HCT116 (cell line): ENCODE data around the gene MYBL2. TPM values are rescaled to one million over a fixed set of nuclear protein-coding genes. Genes with fewer than 3 reads are reported as not detected.

Experiments
- ATAC-seq: fragments of 200-7000 bp; cut with Tn5 transposase; 2 replicates; pipeline ENCODE4 v1.9.1; 2020; ENCODE audit warnings: mild to moderate bottlenecking, moderate library complexity
- BruUV-seq: library from RNA; stranded (reverse); fragments of 400-500 nt; replicated peaks from 2 replicates; lab custom pipeline; 2021; lab: Mats Ljungman, UMichigan
- CTCF ChIA-PET: fragments of 300-600 bp; sonication (Branson Sonifier 250); formaldehyde crosslinking; loops from one replicate; lab custom pipeline; 2021; ENCODE audit warnings: antibody characterized with exemption; lab: Charles Lee
- POLR2A ChIA-PET: fragments of 300-600, 350-600 bp; sonication (Branson Sonifier 250); formaldehyde crosslinking; loops from one replicate; lab custom pipeline; 2021; ENCODE audit warnings: antibody characterized with exemption; lab: Charles Lee
- RAD21 ChIA-PET, 2 experiments: fragments of 300-600 bp; sonication (Branson Sonifier 250); formaldehyde crosslinking; loops; one replicate each; lab custom pipeline; 2023; ENCODE audit warnings: low total read pairs in 2 of 2; ENCODE audit not compliant: uncharacterized antibody in 2 of 2, unreplicated experiment in 2 of 2, low non-redundant PET in 1 of 2; lab: Charles Lee
- DNase-seq: peaks from one replicate; pipeline ENCODE4 v3.0.0-alpha.2; 2010; ENCODE audit warnings: low read depth, low spot score
- H2AFZ ChIP-seq: fragments of 200-600 bp; shearing (Covaris generic), sonication (generic); 2 replicates; pipeline ENCODE4 v1.6.1; 2017; ENCODE audit warnings: low read depth, mixed run types, mixed read lengths, antibody characterized with exemption, low read length; ENCODE audit not compliant: poor library complexity, severe bottlenecking
- H3K27ac ChIP-seq: 2 replicates; pipeline ENCODE4 v1.5.1; 2012; ENCODE audit warnings: low read depth, low read length
- H3K27me3 ChIP-seq: fragments of 200-600 bp; sonication (generic); 2 replicates; pipeline ENCODE4 v1.6.1; 2016; ENCODE audit warnings: mixed run types, low read length, mixed read lengths; ENCODE audit not compliant: insufficient read depth
- H3K36me3 ChIP-seq, 2 experiments: fragments of 200-500 bp in 1 of 2; fragments of 200-600 bp in 1 of 2; sonication (Bioruptor generic) in 1 of 2; sonication (generic) in 1 of 2; 2 replicates each; pipeline versions ENCODE4 v1.5.1 to v1.6.1; 2014 to 2016; ENCODE audit warnings: low read length in 2 of 2, inconsistent platforms in 1 of 2, mixed read lengths in 1 of 2, mixed run types in 1 of 2; ENCODE audit not compliant: insufficient read depth in 2 of 2, control insufficient read depth in 1 of 2
- H3K4me1 ChIP-seq, 2 experiments: fragments of 200-600 bp in 1 of 2; sonication (generic) in 1 of 2; 2 replicates each; pipeline versions ENCODE4 v1.5.1 to v1.6.1; 2012 to 2017; ENCODE audit warnings: low read length in 2 of 2, inconsistent platforms in 1 of 2, mild to moderate bottlenecking in 1 of 2, mixed read lengths in 1 of 2, mixed run types in 1 of 2, moderate library complexity in 1 of 2; ENCODE audit not compliant: insufficient read depth in 2 of 2, control insufficient read depth in 1 of 2
- H3K4me2 ChIP-seq: fragments of 200-600 bp; sonication (generic); 2 replicates; pipeline ENCODE4 v1.6.1; 2017; ENCODE audit warnings: mixed run types, low read length, mixed read lengths
- H3K4me3 ChIP-seq, 2 experiments: fragments of 200-600 bp in 1 of 2; sonication (generic) in 1 of 2; replicated peaks in 1 of 2; 2 replicates each; pipeline ENCODE4 v1.5.1; 2011 to 2016; ENCODE audit warnings: low read length in 2 of 2, control low read depth in 1 of 2, low read depth in 1 of 2, mild to moderate bottlenecking in 1 of 2, mixed read lengths in 1 of 2, mixed run types in 1 of 2
- H3K79me2 ChIP-seq: fragments of 200-600 bp; sonication (generic); 2 replicates; pipeline ENCODE4 v1.6.1; 2017; ENCODE audit warnings: mild to moderate bottlenecking, mixed run types, low read length, moderate library complexity, mixed read lengths; ENCODE audit not compliant: insufficient read depth
- H3K9ac ChIP-seq: fragments of 200-600 bp; sonication (generic); 2 replicates; pipeline ENCODE4 v1.6.1; 2016; ENCODE audit warnings: low read length, mixed read lengths
- H3K9me2 ChIP-seq: fragments of 200-600 bp; sonication (generic), shearing (Covaris generic); 2 replicates; pipeline ENCODE4 v1.6.1; 2017; ENCODE audit warnings: mixed run types, mild to moderate bottlenecking, moderate library complexity; ENCODE audit not compliant: insufficient read depth
- H3K9me3 ChIP-seq, 2 experiments: fragments of 200-500 bp in 1 of 2; fragments of 200-600 bp in 1 of 2; sonication (Bioruptor generic) in 1 of 2; sonication (generic) in 1 of 2; 2 replicates each; pipeline ENCODE4 v1.6.1; 2014 to 2017; ENCODE audit warnings: low read length in 2 of 2, mixed read lengths in 2 of 2, inconsistent platforms in 1 of 2, low read depth in 1 of 2, mild to moderate bottlenecking in 1 of 2, mixed run types in 1 of 2, moderate library complexity in 1 of 2; ENCODE audit not compliant: control insufficient read depth in 1 of 2, insufficient read depth in 1 of 2
- H4K20me1 ChIP-seq: fragments of 200-600 bp; sonication (generic), shearing (Covaris generic); 2 replicates; pipeline ENCODE4 v1.6.1; 2017; ENCODE audit warnings: mixed run types, mild to moderate bottlenecking, moderate library complexity; ENCODE audit not compliant: insufficient read depth
- CEBPB ChIP-seq: IDR thresholded peaks from 2 replicates; pipeline ENCODE4 v1.6.1; 2012; ENCODE audit warnings: low read depth
- EGR1 ChIP-seq: IDR thresholded peaks from 2 replicates; pipeline ENCODE4 v1.6.1; 2012; ENCODE audit warnings: low read depth
- ELF1 ChIP-seq: IDR thresholded peaks from 2 replicates; pipeline ENCODE4 v1.6.1; 2012; ENCODE audit warnings: low read depth, borderline replicate concordance
- EZH2 ChIP-seq: fragments of 200-600 bp; sonication (generic); IDR thresholded peaks from 2 replicates; pipeline ENCODE4 v1.6.1; 2017; ENCODE audit warnings: antibody characterized with exemption, mixed run types
- EZH2phosphoT487 ChIP-seq: fragments of 200-600 bp; IDR thresholded peaks from 2 replicates; pipeline ENCODE4 v1.6.1; 2018; ENCODE audit warnings: antibody characterized with exemption, borderline replicate concordance
- FOSL1 ChIP-seq: IDR thresholded peaks from 2 replicates; pipeline ENCODE4 v1.6.1; 2012; ENCODE audit warnings: low read depth
- JUND ChIP-seq: IDR thresholded peaks from 2 replicates; pipeline ENCODE4 v1.6.1; 2012
- POLR2A ChIP-seq: IDR thresholded peaks from 2 replicates; pipeline ENCODE4 v1.7.0; 2011; ENCODE audit warnings: borderline replicate concordance; ENCODE audit not compliant: insufficient read depth, insufficient read length; ENCODE audit errors: extremely low read depth
- POLR2AphosphoS5 ChIP-seq: IDR thresholded peaks from 2 replicates; pipeline ENCODE4 v1.6.1; 2011; ENCODE audit warnings: mild to moderate bottlenecking, low read depth, low read length, moderate library complexity
- RAD21 ChIP-seq: IDR thresholded peaks from 2 replicates; pipeline ENCODE4 v1.6.1; 2012; ENCODE audit warnings: low read depth, mild to moderate bottlenecking
- REST ChIP-seq: IDR thresholded peaks from 2 replicates; pipeline ENCODE4 v1.6.1; 2012; ENCODE audit warnings: low read depth
- SP1 ChIP-seq: IDR thresholded peaks from 2 replicates; pipeline ENCODE4 v1.6.1; 2012; ENCODE audit warnings: low read depth
- SRF ChIP-seq: IDR thresholded peaks from 2 replicates; pipeline ENCODE4 v1.6.1; 2012; ENCODE audit warnings: low read depth
- YY1 ChIP-seq: IDR thresholded peaks from 2 replicates; pipeline ENCODE4 v1.6.1; 2011; ENCODE audit warnings: low read length, low read depth, moderate library complexity, mild to moderate bottlenecking; ENCODE audit not compliant: insufficient replicate concordance; ENCODE audit errors: extremely low read depth
- ZFX ChIP-seq: fragments of 450-650 bp; IDR thresholded peaks from 2 replicates; pipeline ENCODE4 v1.6.1; 2017
- intact Hi-C: fragments of 100-400 bp; cut with micrococcal nuclease; formaldehyde crosslinking; loops from 2 replicates; pipeline ENCODE4 v1.10.0; 2022
- total RNA-seq: library from RNA; stranded (reverse); gene quantifications from one replicate; pipeline ENCODE4 v1.2.1, GENCODE V29; 2021; ENCODE audit not compliant: unreplicated experiment
- TF ChIP-seq, protein P1 (sequence below): IDR thresholded peaks from 2 replicates; pipeline ENCODE4 v1.6.1; 2012

MYBL2 gene
- total RNA-seq, 1 experiment from 2014 or later: 92.1 TPM

DNA sequence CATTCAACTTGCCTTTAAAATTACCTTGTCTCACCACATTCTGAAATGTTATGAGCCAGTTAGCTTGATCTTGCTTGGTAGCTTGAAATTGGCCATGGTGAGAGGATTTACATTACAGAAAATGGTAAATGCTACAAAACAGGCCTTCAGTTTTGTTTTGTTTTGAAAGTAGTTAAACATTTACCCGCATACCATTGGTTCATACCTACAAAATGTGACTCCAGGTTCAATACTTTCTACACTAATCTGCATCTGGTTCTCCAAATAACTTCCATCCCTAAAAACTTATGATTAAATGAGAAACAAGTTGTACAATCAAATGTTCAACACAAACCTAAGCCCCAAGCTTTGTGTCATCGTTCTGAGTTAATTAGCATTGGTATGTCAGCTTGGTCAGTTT lies 30.5 kb upstream of the MYBL2 start:
- DNase-seq (no peak), ATAC-seq (no peak)
- Histone ChIP-seq H3K4me1 (no peaks in the 10 kb centered on the region), H3K9me2 (no peaks in the 10 kb centered on the region), H4K20me1 (no peaks in the 10 kb centered on the region), H2AFZ (no peak overlapping the region), H3K27ac (no peak overlapping the region), H3K79me2 (no peaks in the 10 kb centered on the region), H3K36me3 (peaks cover 12 to 16% of the 10 kb centered on the region in 2 experiments; a peak in 3 of 4 replicates), H3K9me3 (no peaks in the 10 kb centered on the region), H3K4me3 (no peak overlapping the region), H3K4me2 (no peak overlapping the region), H3K9ac (no peak overlapping the region), H3K27me3 (no peaks in the 10 kb centered on the region)
- intact Hi-C loops: no loop called here
- RAD21 ChIA-PET: no interaction called here
- TF ChIP-seq SP1: no peak
- no peak for TF ChIP-seq EZH2
- no peak for TF ChIP-seq YY1
- TF ChIP-seq EZH2phosphoT487: no peak
- TF ChIP-seq CEBPB: no peak
- TF ChIP-seq POLR2A: no peak
- no peak for TF ChIP-seq REST
- TF ChIP-seq RAD21: no peak
- TF ChIP-seq POLR2AphosphoS5: no peak
- TF ChIP-seq, protein P1, sequence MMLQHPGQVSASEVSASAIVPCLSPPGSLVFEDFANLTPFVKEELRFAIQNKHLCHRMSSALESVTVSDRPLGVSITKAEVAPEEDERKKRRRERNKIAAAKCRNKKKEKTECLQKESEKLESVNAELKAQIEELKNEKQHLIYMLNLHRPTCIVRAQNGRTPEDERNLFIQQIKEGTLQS: no peak
- no peak for TF ChIP-seq FOSL1
- TF ChIP-seq ELF1: no peak
- no peak for TF ChIP-seq ZFX
- TF ChIP-seq EGR1: no peak
- no peak for TF ChIP-seq JUND
- no peak for TF ChIP-seq SRF
- no TSS peak for BruUV-seq
- CTCF ChIA-PET: no interaction called here
- POLR2A ChIA-PET: no interaction called here
